Measurements from ENCODE around the gene NRAP.
A peak's percentile ranks its signal among the peaks of the same experiment; 100 is the strongest.

GRCh38 chr10:113555751-113556150 is 108.1 kb downstream of the NRAP start:
- TF ChIP-seq RAD21 (IDR thresholded peaks at IDR 0.05) (no peak), CTCF (IDR thresholded peaks at IDR 0.05; ENCODE audit: low read depth, low read length, missing input control) (no peak), EGR1 (IDR thresholded peaks at IDR 0.05; ENCODE audit: low read depth in 2 of 2) (no peak), TAF1 (conservative IDR thresholded peaks at IDR 0.05) (no peak), REST (IDR thresholded peaks at IDR 0.05) (no peak), YY1 (IDR thresholded peaks at IDR 0.05) (no peak), ZBTB33 (IDR thresholded peaks at IDR 0.05) (no peak), GABPA (IDR thresholded peaks at IDR 0.05 in 1 of 2, conservative IDR thresholded peaks at IDR 0.05 in 1 of 2) (no peak), SP1 (IDR thresholded peaks at IDR 0.05) (no peak), FOXA1 (IDR thresholded peaks at IDR 0.05) (no peak), JUND (IDR thresholded peaks at IDR 0.05) (no peak), ATF3 (IDR thresholded peaks at IDR 0.05) (no peak), HNF4A (conservative IDR thresholded peaks at IDR 0.05) (peak in 1 of 2 donors; percentile 26), FOXA2 (IDR thresholded peaks at IDR 0.05) (no peak)

Data from liver (tissue), 3 donors.